ENCODE data around the gene PDZD2. TPM values are rescaled to one million over a fixed set of nuclear protein-coding genes. Genes with fewer than 3 reads are reported as not detected.

The PDZD2 gene
- total RNA-seq, 1 donor from 2014 or later, result 0.65 TPM

- Mint-ChIP-seq H3K4me3 (peak overlapping the region; percentile 89), H3K4me1 (peaks cover 17% of the 10 kb centered on the region), H3K36me3 (ENCODE audit: low read depth) (peaks cover 8% of the 10 kb centered on the region), H3K27me3 (ENCODE audit: low read depth) (peaks cover 53% of the 10 kb centered on the region), H3K27ac (ENCODE audit: unreplicated experiment) (no peak overlapping the region), H3K9me3 (peaks cover 8% of the 10 kb centered on the region)
- TF ChIP-seq CTCF (conservative IDR thresholded peaks at IDR 0.05), result no peak
- peak; percentile 13 for DNase-seq (ENCODE audit: low read depth, low spot score)
Observed at GRCh38 chr5:31854181-31855133, 215.5 kb downstream of the PDZD2 start.

- Mint-ChIP-seq H3K4me1 (peaks cover 17% of the 10 kb centered on the region), H3K4me3 (peak overlapping the region; percentile 89), H3K27me3 (ENCODE audit: low read depth) (peaks cover 55% of the 10 kb centered on the region), H3K36me3 (ENCODE audit: low read depth) (peaks cover 16% of the 10 kb centered on the region), H3K9me3 (peaks cover 14% of the 10 kb centered on the region), H3K27ac (ENCODE audit: unreplicated experiment) (peak overlapping the region; percentile 46)
- peak; percentile 12 for DNase-seq (ENCODE audit: low read depth, low spot score)
- no peak for TF ChIP-seq CTCF (conservative IDR thresholded peaks at IDR 0.05)
Observed at GRCh38 chr5:31855134-31856040, 216.5 kb downstream of the PDZD2 start.

GRCh38 chr5:31859096-31859495 lies 220.2 kb downstream of the PDZD2 start:
- no peak for TF ChIP-seq CTCF (conservative IDR thresholded peaks at IDR 0.05)
- Mint-ChIP-seq H3K4me1 (peaks cover 19% of the 10 kb centered on the region), H3K9me3 (peaks cover 16% of the 10 kb centered on the region)

GRCh38 chr5:31860278-31860677 lies 221.3 kb downstream of the PDZD2 start:
- no peak for DNase-seq (ENCODE audit: low read depth, low spot score)
- Mint-ChIP-seq H3K27ac (ENCODE audit: unreplicated experiment) (no peak overlapping the region), H3K4me1 (peaks cover 13% of the 10 kb centered on the region), H3K9me3 (peaks cover 16% of the 10 kb centered on the region), H3K4me3 (no peak overlapping the region), H3K27me3 (ENCODE audit: low read depth) (peaks cover 25% of the 10 kb centered on the region), H3K36me3 (ENCODE audit: low read depth) (peaks cover 14% of the 10 kb centered on the region)
- TF ChIP-seq CTCF (conservative IDR thresholded peaks at IDR 0.05), result no peak

More at GRCh38 chr5:31859096-31859495, 220.2 kb downstream of the PDZD2 start:
- peaks cover 37% of the 10 kb centered on the region for H3K27me3 Mint-ChIP-seq (ENCODE audit: low read depth)
- H3K36me3 Mint-ChIP-seq (ENCODE audit: low read depth), result peaks cover 17% of the 10 kb centered on the region
- no peak for DNase-seq (ENCODE audit: low read depth, low spot score)
- no peak overlapping the region for H3K27ac Mint-ChIP-seq (ENCODE audit: unreplicated experiment)
- H3K4me3 Mint-ChIP-seq, result no peak overlapping the region

- H3K4me1 Mint-ChIP-seq, result peaks cover 7% of the 10 kb centered on the region
- no peak for TF ChIP-seq CTCF (conservative IDR thresholded peaks at IDR 0.05)
- H3K27ac Mint-ChIP-seq (ENCODE audit: unreplicated experiment), result no peak overlapping the region
- no peak overlapping the region for H3K4me3 Mint-ChIP-seq
- DNase-seq (ENCODE audit: low read depth, low spot score), result no peak
- H3K9me3 Mint-ChIP-seq, result peaks cover 16% of the 10 kb centered on the region
- peaks cover 19% of the 10 kb centered on the region for H3K27me3 Mint-ChIP-seq (ENCODE audit: low read depth)
- peaks cover 14% of the 10 kb centered on the region for H3K36me3 Mint-ChIP-seq (ENCODE audit: low read depth)
Observed at GRCh38 chr5:31860726-31861433, 221.9 kb downstream of the PDZD2 start.
